GM12891 (cell line): ENCODE data around the gene NRP1.

Source experiments
- POLR2A ChIP-seq: IDR thresholded peaks from 2 replicates; pipeline ENCODE4 v1.6.1; 2011; ENCODE audit warnings: low read depth, low read length, control low read depth
- POLR2AphosphoS5 ChIP-seq: IDR thresholded peaks from 2 replicates; pipeline ENCODE4 v1.6.1; 2011; ENCODE audit warnings: low read depth, low read length, control low read depth
- POU2F2 ChIP-seq: IDR thresholded peaks from 2 replicates; pipeline ENCODE4 v1.6.1; 2011; ENCODE audit warnings: low read depth, mild to moderate bottlenecking, control low read depth, low read length, moderate library complexity
- TAF1 ChIP-seq: IDR thresholded peaks from 2 replicates; pipeline ENCODE4 v1.6.1; 2011; ENCODE audit warnings: low read depth, low read length, control low read depth

GRCh38 chr10:33133557-33133956 is 200.9 kb downstream of the NRP1 start:
- no peak for TF ChIP-seq POLR2AphosphoS5
- no peak for TF ChIP-seq POLR2A
- no peak for TF ChIP-seq POU2F2
- TF ChIP-seq TAF1: no peak
